Stimulated activated CD8-positive, alpha-beta memory T cell treated with anti-CD3 and anti-CD28 coated beads, Interleukin-7, amount 100 ng/mL, for 1 hour (primary cell): ENCODE data around the gene CAMK2N1.

ENCODE experiments used
- DNase-seq, 2 donors: peaks; one replicate each; pipeline ENCODE4 v3.0.0-alpha.2; 2020; ENCODE audit warnings: low read depth in 2 of 2

CAMK2N1 gene

GRCh38 chr1:20443703-20444586, 42.1 kb downstream of the CAMK2N1 start:
- no peak for DNase-seq

- no peak for DNase-seq
Observed at GRCh38 chr1:20442920-20443625, 42.9 kb downstream of the CAMK2N1 start.

- no peak for DNase-seq
Observed at GRCh38 chr1:20440785-20441200, 45.2 kb downstream of the CAMK2N1 start.

GRCh38 chr1:20439282-20439681, 46.7 kb downstream of the CAMK2N1 start:
- DNase-seq = no peak

GRCh38 chr1:20437640-20438039, 48.4 kb downstream of the CAMK2N1 start:
- no peak for DNase-seq

DNA sequence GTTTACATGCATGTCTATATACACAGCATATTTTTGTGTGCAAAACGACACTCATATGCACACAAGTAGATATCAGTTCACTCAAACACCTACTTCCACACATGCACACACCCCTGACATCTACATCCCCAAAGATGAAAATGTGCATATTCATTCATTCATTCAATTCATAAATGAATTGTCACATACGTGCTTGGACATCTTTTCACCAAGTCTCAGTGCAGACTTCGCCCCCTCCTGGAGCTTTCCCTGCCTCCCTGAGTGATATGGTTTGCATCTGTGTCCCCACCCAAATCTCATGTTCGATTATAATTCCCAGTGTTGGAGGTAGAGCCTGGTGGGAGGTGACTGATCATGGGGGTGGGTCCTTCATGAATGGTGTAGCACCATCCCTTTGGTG, 53.1 kb downstream of the CAMK2N1 start:
- no peak for DNase-seq
